ENCODE results near the gene WNT7A.

The WNT7A gene

GRCh38 chr3:13892304-13892703 is 12.4 kb upstream of the WNT7A start:
- H3K4me3 Mint-ChIP-seq: no peak overlapping the region
- no peak overlapping the region for H3K27ac Mint-ChIP-seq
- H3K36me3 Mint-ChIP-seq (ENCODE audit: low read depth): no peaks in the 10 kb centered on the region
- H3K27me3 Mint-ChIP-seq (ENCODE audit: low read depth, poor library complexity): peaks cover 69% of the 10 kb centered on the region
- H3K9me3 Mint-ChIP-seq: peaks cover 4% of the 10 kb centered on the region
- TF ChIP-seq CTCF (IDR thresholded peaks at IDR 0.05): no peak
- peaks cover 28% of the 10 kb centered on the region for H3K4me1 Mint-ChIP-seq
- DNase-seq: no peak

- Mint-ChIP-seq H3K27ac (no peak overlapping the region), H3K9me3 (peaks cover 4% of the 10 kb centered on the region), H3K4me1 (peaks cover 26% of the 10 kb centered on the region), H3K27me3 (ENCODE audit: low read depth, poor library complexity) (peaks cover 75% of the 10 kb centered on the region), H3K36me3 (ENCODE audit: low read depth) (no peaks in the 10 kb centered on the region), H3K4me3 (no peak overlapping the region)
- DNase-seq: no peak
- TF ChIP-seq CTCF (IDR thresholded peaks at IDR 0.05): no peak
These were observed 11.7 kb upstream of the WNT7A start for GRCh38 chr3:13891492-13892073.

DNA sequence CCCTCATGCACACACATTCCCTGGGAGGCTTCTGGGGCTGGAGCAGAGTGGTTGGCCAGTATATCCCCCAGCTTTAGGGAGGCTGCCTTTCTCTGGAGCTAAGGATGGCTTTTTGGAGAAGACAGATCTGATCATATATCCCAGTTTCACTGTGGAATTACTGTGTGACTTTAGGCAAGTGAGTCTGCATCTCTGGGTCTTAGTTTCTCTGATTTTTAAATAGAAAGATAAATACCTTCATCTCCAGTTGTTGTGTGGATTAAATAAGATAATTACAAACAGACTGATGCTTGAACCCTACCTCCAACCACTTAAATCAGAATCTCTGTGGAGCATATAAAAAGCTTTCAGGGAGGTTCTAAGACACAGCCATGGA is 11.1 kb upstream of the WNT7A start:
- Mint-ChIP-seq H3K4me3 (no peak overlapping the region), H3K27ac (no peak overlapping the region), H3K4me1 (peaks cover 22% of the 10 kb centered on the region), H3K27me3 (ENCODE audit: low read depth, poor library complexity) (peaks cover 75% of the 10 kb centered on the region), H3K9me3 (peaks cover 4% of the 10 kb centered on the region), H3K36me3 (ENCODE audit: low read depth) (no peaks in the 10 kb centered on the region)
- DNase-seq: no peak
- TF ChIP-seq CTCF (IDR thresholded peaks at IDR 0.05): no peak

GRCh38 chr3:13890377-13891016 is 10.6 kb upstream of the WNT7A start:
- H3K4me3 Mint-ChIP-seq: no peak overlapping the region
- H3K27me3 Mint-ChIP-seq (ENCODE audit: low read depth, poor library complexity): peaks cover 75% of the 10 kb centered on the region
- H3K4me1 Mint-ChIP-seq: peaks cover 17% of the 10 kb centered on the region
- TF ChIP-seq CTCF (IDR thresholded peaks at IDR 0.05): no peak
- DNase-seq: no peak
- H3K36me3 Mint-ChIP-seq (ENCODE audit: low read depth): no peaks in the 10 kb centered on the region
- no peak overlapping the region for H3K27ac Mint-ChIP-seq
- peaks cover 4% of the 10 kb centered on the region for H3K9me3 Mint-ChIP-seq

- DNase-seq: no peak
- H3K4me1 Mint-ChIP-seq: peaks cover 16% of the 10 kb centered on the region
These were observed 8.7 kb upstream of the WNT7A start for GRCh38 chr3:13888576-13888975.

More at GRCh38 chr3:13888576-13888975, 8.7 kb upstream of the WNT7A start:
- Mint-ChIP-seq H3K9me3 (peaks cover 2% of the 10 kb centered on the region), H3K36me3 (ENCODE audit: low read depth) (no peaks in the 10 kb centered on the region), H3K27ac (no peak overlapping the region), H3K27me3 (ENCODE audit: low read depth, poor library complexity) (peaks cover 75% of the 10 kb centered on the region), H3K4me3 (no peak overlapping the region)
- TF ChIP-seq CTCF (IDR thresholded peaks at IDR 0.05): no peak
